ENCODE results near the gene TCF15.

TCF15 gene

GRCh38 chr20:638579-638978 is 28.5 kb upstream of the TCF15 start:
- no peak overlapping the region for H3K4me2 ChIP-seq (ENCODE audit: insufficient read depth, low read length)
- no peak overlapping the region for H3K27ac ChIP-seq (ENCODE audit: low read length)
- H3K9me3 ChIP-seq (ENCODE audit: insufficient read depth, low read length, severe bottlenecking), result no peaks in the 10 kb centered on the region
- no peaks in the 10 kb centered on the region for H3K4me1 ChIP-seq (ENCODE audit: insufficient read depth, low read length)
- no peak overlapping the region for H3K9ac ChIP-seq (ENCODE audit: low read depth, low read length)
- no peaks in the 10 kb centered on the region for H3K36me3 ChIP-seq (ENCODE audit: insufficient read depth, low read length)
- ATAC-seq (ENCODE audit: insufficient read depth, low read depth), result no peak
- H3K27me3 ChIP-seq (ENCODE audit: insufficient read depth, low read length, poor library complexity), result peaks cover 27% of the 10 kb centered on the region
- TF ChIP-seq EZH2 (IDR thresholded peaks at IDR 0.05; ENCODE audit: borderline replicate concordance, low read depth, low read length, severe bottlenecking), result no peak
- TF ChIP-seq, protein P1, sequence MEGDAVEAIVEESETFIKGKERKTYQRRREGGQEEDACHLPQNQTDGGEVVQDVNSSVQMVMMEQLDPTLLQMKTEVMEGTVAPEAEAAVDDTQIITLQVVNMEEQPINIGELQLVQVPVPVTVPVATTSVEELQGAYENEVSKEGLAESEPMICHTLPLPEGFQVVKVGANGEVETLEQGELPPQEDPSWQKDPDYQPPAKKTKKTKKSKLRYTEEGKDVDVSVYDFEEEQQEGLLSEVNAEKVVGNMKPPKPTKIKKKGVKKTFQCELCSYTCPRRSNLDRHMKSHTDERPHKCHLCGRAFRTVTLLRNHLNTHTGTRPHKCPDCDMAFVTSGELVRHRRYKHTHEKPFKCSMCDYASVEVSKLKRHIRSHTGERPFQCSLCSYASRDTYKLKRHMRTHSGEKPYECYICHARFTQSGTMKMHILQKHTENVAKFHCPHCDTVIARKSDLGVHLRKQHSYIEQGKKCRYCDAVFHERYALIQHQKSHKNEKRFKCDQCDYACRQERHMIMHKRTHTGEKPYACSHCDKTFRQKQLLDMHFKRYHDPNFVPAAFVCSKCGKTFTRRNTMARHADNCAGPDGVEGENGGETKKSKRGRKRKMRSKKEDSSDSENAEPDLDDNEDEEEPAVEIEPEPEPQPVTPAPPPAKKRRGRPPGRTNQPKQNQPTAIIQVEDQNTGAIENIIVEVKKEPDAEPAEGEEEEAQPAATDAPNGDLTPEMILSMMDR (IDR thresholded peaks at IDR 0.05; ENCODE audit: borderline replicate concordance, extremely low read depth, low read length, poor library complexity, severe bottlenecking), result no peak
- H4K20me1 ChIP-seq (ENCODE audit: insufficient read depth, low read length), result peaks cover 6% of the 10 kb centered on the region
- H3K79me2 ChIP-seq (ENCODE audit: insufficient read depth, low read length), result no peaks in the 10 kb centered on the region
- H3K4me3 ChIP-seq (ENCODE audit: low read depth in 1 of 2, low read length in 2 of 2), result no peak overlapping the region
- no peak for DNase-seq
- no peak overlapping the region for H2AFZ ChIP-seq (ENCODE audit: low read depth, low read length)

DNA sequence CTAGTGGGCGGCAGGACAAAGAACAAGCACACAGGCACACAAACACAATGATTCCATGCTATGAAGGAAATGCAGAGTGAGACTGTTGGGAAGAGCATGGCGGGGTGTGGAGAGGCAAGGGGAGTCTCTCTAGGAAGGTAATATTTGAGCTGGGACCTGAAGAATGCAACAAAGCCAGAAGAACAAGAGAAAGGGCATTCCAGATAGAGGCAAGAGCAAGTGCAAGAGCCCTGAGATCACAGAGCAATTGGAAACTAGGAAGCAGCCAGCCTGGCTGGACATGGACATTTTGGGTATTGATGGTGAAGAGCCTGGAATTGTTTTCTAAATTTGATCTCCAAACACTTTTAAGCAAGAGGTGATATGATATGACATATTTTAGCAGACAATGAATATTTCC is 27.4 kb upstream of the TCF15 start:
- H3K4me3 ChIP-seq (ENCODE audit: low read depth in 1 of 2, low read length in 2 of 2), result no peak overlapping the region
- TF ChIP-seq, protein P1 (IDR thresholded peaks at IDR 0.05; ENCODE audit: borderline replicate concordance, extremely low read depth, low read length, poor library complexity, severe bottlenecking), result no peak
- TF ChIP-seq EZH2 (IDR thresholded peaks at IDR 0.05; ENCODE audit: borderline replicate concordance, low read depth, low read length, severe bottlenecking), result no peak
- no peaks in the 10 kb centered on the region for H3K36me3 ChIP-seq (ENCODE audit: insufficient read depth, low read length)

DNA sequence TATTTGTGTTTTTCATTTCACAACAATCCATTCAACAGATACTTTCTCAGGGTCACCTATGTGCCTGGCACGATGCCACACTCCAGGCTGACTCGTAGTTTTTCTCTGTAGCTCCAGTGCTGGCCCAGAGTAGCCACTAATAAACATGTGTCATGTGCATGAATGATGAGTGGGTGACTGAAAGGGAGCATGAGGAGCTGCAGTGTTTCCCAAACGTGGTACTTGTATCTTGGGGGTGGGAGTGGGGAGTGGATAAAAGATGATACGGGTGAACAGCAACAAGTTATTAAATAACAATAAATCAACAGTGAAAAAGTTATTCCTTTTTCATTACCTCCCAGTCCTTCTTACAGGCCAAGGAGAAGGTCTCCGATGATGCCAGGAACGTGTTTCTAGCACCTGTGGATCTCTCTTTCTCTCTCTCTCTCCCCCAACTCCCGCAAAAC is 25.8 kb upstream of the TCF15 start:
- DNase-seq (no peak), ATAC-seq (ENCODE audit: insufficient read depth, low read depth) (no peak)
- Histone ChIP-seq H2AFZ (ENCODE audit: low read depth, low read length) (no peak overlapping the region), H3K79me2 (ENCODE audit: insufficient read depth, low read length) (no peaks in the 10 kb centered on the region), H3K4me3 (ENCODE audit: low read depth in 1 of 2, low read length in 2 of 2) (no peak overlapping the region), H3K9me3 (ENCODE audit: insufficient read depth, low read length, severe bottlenecking) (no peaks in the 10 kb centered on the region), H3K36me3 (ENCODE audit: insufficient read depth, low read length) (no peaks in the 10 kb centered on the region), H3K4me2 (ENCODE audit: insufficient read depth, low read length) (no peak overlapping the region), H3K27me3 (ENCODE audit: insufficient read depth, low read length, poor library complexity) (peaks cover 31% of the 10 kb centered on the region), H3K9ac (ENCODE audit: low read depth, low read length) (no peak overlapping the region), H3K4me1 (ENCODE audit: insufficient read depth, low read length) (no peaks in the 10 kb centered on the region), H3K27ac (ENCODE audit: low read length) (no peak overlapping the region), H4K20me1 (ENCODE audit: insufficient read depth, low read length) (peaks cover 6% of the 10 kb centered on the region)
- TF ChIP-seq, protein P1 (IDR thresholded peaks at IDR 0.05; ENCODE audit: borderline replicate concordance, extremely low read depth, low read length, poor library complexity, severe bottlenecking), result no peak
- no peak for TF ChIP-seq EZH2 (IDR thresholded peaks at IDR 0.05; ENCODE audit: borderline replicate concordance, low read depth, low read length, severe bottlenecking)

More for the DNA sequence above, 27.4 kb upstream of the TCF15 start:
- Histone ChIP-seq H3K27me3 (ENCODE audit: insufficient read depth, low read length, poor library complexity) (peaks cover 31% of the 10 kb centered on the region), H3K79me2 (ENCODE audit: insufficient read depth, low read length) (no peaks in the 10 kb centered on the region), H4K20me1 (ENCODE audit: insufficient read depth, low read length) (peaks cover 6% of the 10 kb centered on the region), H2AFZ (ENCODE audit: low read depth, low read length) (no peak overlapping the region), H3K4me1 (ENCODE audit: insufficient read depth, low read length) (no peaks in the 10 kb centered on the region), H3K4me2 (ENCODE audit: insufficient read depth, low read length) (no peak overlapping the region), H3K9ac (ENCODE audit: low read depth, low read length) (no peak overlapping the region), H3K27ac (ENCODE audit: low read length) (no peak overlapping the region), H3K9me3 (ENCODE audit: insufficient read depth, low read length, severe bottlenecking) (no peaks in the 10 kb centered on the region)
- no peak for DNase-seq
- no peak for ATAC-seq (ENCODE audit: insufficient read depth, low read depth)

Data from DND-41 (cell line).